GM10266 (cell line): ENCODE measurements around the gene LRCH3.

ENCODE experiments used
- DNase-seq: peaks from one replicate; pipeline ENCODE4 v3.0.0; 2012; ENCODE audit errors: extremely low spot score
- CTCF ChIP-seq: IDR thresholded peaks from 2 replicates; pipeline ENCODE4 v1.5.1; 2012; ENCODE audit warnings: mild to moderate bottlenecking, low read depth; ENCODE audit not compliant: control insufficient read depth, insufficient read depth; ENCODE audit errors: missing control alignments

LRCH3 gene

GRCh38 chr3:197791892-197792647 is 1.0 kb downstream of the LRCH3 start:
- DNase-seq, result peak; percentile 59
- TF ChIP-seq CTCF, result no peak

DNA sequence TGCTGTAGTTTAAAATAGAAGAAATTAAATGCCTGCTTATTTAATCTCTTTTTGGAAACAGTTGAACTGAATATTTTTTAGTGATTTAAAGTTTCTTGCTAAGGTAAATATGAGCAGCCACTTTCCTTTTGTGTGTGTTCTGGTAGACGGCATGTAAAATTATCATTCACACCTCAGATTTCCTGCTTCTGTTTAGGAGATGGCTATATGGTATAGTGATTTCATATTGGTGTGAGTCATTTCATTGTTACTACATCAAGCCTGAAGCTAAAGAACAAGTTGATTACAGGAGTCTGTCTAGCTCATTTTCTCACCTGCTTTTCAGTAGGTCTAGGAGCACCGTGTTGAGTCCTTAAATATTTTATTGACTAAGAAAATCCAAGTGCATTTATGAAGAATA is 2.2 kb downstream of the LRCH3 start:
- TF ChIP-seq CTCF, result no peak
- peak; percentile 75 for DNase-seq

- no peak for TF ChIP-seq CTCF
- DNase-seq, result no peak
Observed at GRCh38 chr3:197794115-197794514, 3.1 kb downstream of the LRCH3 start.

DNA sequence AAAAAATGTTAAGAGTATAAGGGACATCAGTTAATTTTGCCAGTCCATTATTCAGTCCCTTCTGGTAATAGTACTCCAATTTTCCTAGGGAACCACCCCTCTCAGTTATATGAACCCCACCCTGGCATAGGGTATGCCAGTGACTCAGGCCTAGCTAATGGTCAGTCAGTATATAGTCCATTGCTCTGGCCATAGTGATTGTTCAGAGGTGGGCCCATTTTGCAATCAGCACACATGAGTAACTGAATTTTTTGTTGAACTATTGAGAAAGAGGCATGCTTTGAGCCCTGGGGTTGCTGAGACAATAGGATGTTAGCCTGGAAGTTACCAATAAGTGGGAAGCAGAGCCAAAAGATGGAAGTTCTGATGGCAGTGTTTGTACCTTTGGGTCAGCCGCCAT is 4.1 kb downstream of the LRCH3 start:
- TF ChIP-seq CTCF, result no peak
- no peak for DNase-seq

GRCh38 chr3:197796087-197796486 is 5.0 kb downstream of the LRCH3 start:
- TF ChIP-seq CTCF, result no peak

DNA sequence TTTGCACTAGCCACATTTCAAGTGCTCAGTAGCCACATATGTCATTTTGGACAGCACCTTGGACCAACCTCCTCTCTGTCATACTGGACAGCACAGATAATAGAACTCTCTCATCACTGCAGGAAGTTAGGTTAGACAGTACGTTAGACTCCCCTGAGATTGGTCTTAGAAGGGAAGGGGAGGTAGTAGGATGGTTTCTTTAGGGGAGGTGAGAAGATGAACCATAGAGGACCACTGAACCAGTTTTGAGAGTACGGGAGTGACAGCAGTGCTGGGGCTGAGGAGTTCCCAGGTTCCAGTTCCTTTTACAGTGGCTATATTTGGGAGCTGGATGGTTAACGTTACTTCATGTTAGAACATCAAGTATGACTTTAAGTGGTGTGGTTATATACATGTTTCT is 7.8 kb downstream of the LRCH3 start:
- TF ChIP-seq CTCF, result no peak
- DNase-seq, result peak; percentile 70

More at GRCh38 chr3:197796087-197796486, 5.0 kb downstream of the LRCH3 start:
- DNase-seq, result no peak

- TF ChIP-seq CTCF, result no peak
- no peak for DNase-seq
Observed at GRCh38 chr3:197800379-197800778, 9.3 kb downstream of the LRCH3 start.
